Embryonic facial prominence (tissue), 1 donor: Measurements from ENCODE around the gene UPP1.

Experiments used
- DNase-seq: peaks from one replicate; pipeline ENCODE4 v3.0.0-alpha.2; 2016; ENCODE audit errors: extremely low spot score

Gene UPP1

DNA sequence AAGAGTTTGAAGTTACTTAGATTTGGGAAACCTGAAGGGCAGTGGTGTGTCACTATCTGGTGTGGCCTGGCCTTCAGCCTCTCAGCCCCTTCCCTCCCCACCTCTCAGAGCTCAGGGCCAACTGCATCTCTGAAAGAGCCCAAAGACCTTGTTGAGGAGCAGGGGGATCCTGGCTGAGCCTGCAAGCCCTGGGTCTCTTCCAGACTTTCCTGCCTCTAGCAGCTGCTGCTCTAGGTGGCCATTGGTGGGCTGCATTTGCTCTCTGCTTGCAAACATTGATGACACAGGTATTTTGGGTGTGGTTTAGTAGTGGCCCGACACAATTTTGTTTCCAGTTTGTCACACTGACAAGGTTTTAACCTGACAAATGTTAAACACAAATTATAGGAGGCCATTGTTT, 3.1 kb upstream of the UPP1 start:
- no peak for DNase-seq

DNA sequence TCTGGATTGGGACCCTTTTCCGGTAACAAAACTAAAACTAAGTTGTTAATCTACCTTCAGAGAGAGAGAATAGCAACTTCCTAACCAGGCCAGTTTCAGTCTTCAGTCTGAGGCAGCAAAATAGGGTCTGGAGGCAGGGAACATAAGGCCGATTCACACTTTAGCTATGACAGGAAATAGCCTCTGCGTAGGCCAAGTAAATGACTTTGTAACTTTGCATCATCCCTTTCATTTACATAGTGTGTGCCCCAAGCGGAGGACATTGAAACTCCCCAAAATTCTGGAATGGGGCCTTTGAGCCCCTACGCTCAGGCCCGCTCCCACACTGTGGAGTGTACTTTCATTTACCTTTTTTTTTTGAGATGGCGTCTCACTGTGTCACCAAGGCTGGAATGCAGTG, 1.7 kb upstream of the UPP1 start:
- no peak for DNase-seq

DNA sequence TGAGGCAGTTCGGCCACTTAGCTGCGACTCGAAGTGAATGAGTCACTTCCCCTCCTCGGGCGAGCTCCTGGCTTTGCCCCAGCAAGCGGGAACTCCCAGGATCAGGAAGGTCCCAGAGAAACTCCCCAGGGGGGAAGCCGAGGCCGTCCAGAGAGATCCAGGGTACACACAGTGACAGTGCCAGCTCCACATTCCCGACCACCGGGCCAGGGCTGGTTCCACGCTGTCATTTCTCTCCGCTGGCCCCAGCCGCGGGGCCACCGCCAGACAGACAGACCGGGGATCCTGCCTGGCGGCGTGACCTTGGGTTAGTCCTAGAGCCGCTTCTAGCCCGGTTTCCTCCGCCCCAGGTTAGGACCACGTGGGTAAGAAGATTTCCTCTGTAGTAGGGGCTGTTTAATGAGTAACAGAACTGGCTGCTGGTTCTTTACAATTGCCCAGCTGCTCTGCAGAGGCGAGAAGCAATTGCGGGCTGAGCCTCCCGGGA, 463 bp upstream of the UPP1 start:
- no peak for DNase-seq

DNA sequence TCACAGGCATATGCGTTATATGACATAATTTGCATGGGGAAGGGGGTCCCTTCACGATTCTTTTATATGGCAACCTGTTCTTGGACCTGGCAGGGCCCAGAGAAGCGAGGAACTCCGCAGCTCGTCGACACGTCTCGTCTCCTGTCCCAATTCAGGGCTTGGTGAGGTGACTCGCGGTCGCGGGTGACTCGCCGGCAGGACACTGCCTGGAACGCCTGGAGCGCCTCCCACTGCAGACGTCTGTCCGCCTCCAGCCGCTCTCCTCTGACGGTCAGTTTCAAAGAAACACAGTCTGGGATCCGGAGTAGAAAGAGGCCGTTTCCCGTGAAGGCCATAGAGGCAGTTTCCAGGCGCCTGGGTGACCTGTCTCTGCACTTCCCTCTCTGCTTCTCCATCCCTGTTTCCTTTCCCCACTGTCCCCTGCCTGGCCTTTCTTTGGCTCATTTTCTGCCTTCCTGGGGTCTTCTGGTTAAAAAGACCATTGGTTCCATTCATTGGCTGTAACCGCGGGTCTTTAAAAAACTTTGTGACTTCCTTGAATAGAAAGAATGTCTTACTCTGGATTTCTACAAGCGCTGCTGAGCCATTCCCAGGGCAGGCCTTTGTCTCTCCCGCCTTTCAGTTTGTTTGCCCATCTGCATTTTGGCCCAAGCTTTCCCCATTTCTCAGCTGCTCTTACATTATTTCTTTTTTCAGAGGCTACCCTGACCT, 1.2 kb downstream of the UPP1 start:
- no peak for DNase-seq

DNA sequence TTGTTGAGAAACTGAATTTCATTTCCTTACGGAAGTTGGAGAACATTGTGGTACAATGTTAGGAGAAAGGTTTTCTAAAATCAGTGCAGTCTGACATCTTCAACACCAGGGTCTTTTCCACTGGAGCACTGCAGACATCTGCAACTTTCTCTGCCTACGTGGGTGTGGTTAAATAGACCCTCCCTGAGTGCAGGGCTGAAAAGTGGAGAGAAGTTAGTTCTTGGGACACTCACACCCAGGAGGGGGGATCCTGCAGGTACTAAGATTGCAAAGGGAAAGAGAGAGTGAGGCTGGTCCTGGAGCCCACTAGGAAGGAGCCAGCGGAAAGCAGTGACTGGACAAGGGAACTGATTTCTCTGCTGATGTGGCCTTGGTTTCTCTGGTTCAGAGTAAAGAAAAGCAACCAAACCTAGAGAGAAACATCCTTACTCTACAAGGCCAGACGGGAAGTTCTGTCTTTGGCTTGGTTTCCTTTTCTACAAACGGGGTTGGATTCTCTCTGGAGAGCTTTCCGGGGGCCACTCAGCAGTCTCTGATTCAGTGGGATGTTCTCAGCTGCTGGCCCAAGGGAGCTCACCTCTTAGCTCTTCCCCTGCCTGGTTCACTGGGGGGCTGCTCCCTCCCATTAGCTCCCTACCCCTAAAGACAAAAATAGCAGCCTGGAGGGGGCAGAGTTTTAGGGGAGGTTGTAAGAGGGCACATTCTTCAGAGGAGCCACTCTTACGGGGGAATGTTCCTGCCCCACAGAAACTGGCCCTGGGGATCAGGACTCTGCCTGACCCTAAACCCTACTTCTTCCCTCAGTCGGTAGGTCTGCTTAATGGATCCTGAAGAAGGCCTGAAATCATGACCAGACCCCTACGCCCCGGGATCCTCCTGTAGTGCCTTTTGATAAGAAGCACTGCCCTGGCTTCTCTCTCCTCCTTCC, 2.7 kb downstream of the UPP1 start:
- DNase-seq: no peak

GRCh38 chr7:48094861-48095293, 5.8 kb downstream of the UPP1 start:
- DNase-seq: no peak

GRCh38 chr7:48096273-48096672, 7.2 kb downstream of the UPP1 start:
- DNase-seq: no peak

DNA sequence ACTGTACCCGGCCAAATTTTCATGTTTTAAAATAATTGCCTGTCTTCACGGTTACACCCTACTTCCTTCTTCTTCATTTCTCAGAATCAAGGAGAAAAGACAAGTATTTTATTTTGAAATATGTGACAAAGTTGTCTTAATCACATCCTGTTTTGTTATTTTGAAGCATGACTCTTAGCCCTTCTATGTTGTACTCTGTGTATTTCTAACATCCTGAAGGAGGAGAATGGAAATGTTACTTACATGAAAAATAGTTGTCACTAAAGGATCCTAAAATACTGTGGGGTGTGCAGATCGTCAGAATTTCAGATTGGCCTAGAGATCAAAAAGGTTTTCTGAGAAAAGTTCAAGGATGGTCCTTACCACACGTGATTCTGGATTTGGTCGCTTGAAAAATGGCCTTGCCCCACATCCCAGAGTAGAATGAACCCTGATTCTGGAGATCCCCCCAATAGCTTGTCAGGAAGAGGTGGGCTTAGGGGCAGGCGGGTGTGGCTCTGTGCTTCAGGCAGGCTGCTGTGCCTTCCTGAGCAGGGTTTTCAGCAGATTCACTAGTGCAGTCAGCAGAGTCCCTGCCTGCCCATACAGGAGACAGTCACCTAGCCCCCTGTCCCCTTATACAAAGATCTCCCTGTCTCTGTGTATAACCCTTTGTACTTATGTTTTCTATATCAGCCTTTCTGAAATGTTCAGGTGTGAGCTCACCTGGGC, 8.6 kb downstream of the UPP1 start:
- no peak for DNase-seq

DNA sequence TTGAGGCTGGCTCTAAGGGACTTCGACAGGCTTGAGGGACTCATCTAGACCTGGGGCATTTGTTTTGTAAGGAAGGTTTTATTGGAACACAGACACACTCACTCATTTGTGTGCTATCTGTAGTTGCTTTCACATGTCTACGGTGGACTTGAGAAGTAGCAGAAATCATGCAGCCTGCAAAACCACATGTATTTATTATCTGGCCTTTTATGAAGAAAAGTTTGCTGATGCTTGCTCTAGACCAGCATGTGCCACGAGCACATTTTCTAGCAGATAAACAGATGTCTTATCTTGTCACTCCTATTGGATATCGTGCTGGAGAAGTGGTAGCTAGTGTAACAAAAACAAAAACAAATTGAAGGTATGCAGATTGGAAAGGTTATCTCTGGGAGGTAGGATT, 9.8 kb downstream of the UPP1 start:
- DNase-seq: no peak

- no peak for DNase-seq
Measured at GRCh38 chr7:48099781-48100180, 10.7 kb downstream of the UPP1 start.

GRCh38 chr7:48101352-48101751, 12.3 kb downstream of the UPP1 start:
- no peak for DNase-seq

GRCh38 chr7:48101968-48102367, 12.9 kb downstream of the UPP1 start:
- DNase-seq: no peak

- DNase-seq: no peak
Measured at GRCh38 chr7:48102530-48102929, 13.5 kb downstream of the UPP1 start.

GRCh38 chr7:48105045-48105444, 16.0 kb downstream of the UPP1 start:
- no peak for DNase-seq

GRCh38 chr7:48106906-48107659, 18.0 kb downstream of the UPP1 start:
- no peak for DNase-seq

DNA sequence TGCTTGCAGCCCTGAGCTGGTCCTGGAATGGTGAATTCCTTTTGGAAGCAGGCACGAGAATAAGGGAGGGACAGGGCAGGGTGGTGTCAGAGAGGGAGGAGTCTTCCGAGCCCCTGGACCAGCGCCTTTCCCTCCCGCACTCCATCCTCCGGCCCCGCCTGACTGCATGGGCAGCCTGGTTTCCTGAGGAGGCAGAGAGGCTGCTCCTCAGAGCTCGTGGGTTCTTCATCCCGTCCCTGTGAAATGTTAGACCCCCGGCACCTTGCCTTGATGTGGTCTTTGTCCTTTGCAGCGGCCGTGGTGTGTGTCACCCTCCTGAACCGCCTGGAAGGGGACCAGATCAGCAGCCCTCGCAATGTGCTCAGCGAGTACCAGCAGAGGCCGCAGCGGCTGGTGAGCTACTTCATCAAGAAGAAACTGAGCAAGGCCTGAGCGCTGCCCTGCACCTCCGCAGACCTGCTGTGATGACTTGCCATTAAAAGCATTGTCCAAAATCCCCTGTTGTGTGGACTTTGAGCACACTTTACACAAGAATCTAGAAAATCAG, 18.9 kb downstream of the UPP1 start:
- no peak for DNase-seq

GRCh38 chr7:48108959-48109847, 20.1 kb downstream of the UPP1 start:
- no peak for DNase-seq

GRCh38 chr7:48109848-48110663, 21.0 kb downstream of the UPP1 start:
- no peak for DNase-seq

DNA sequence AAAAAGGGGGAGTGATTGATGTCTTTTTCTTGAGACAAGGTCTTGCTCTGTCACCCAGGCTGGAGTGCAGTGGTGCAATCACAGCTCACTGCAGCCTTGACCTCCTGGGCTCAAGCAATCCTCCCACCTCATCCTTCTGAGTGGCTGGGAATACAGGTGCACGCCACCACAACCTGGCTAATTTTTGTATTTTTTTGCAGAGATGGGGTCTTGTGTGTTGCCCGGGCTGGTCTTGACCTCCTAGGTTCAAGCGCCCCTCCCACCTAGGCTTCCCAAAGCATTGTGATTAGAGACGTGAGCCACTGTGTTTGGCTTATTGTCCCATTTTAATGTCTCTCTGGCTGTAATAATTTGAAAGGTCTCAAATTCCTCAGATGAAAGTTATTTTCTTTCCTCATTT, 21.8 kb downstream of the UPP1 start:
- no peak for DNase-seq
